Measurements from ENCODE around the gene NTN1. TPM values are rescaled to one million over a fixed set of nuclear protein-coding genes. Genes with fewer than 3 reads are reported as not detected.
A peak's percentile ranks its signal among the peaks of the same experiment; 100 is the strongest.

NTN1 gene
- total and polyA plus RNA-seq, 2 donors from 2014 or later = 1.8 TPM

GRCh38 chr17:9290226-9290613 lies 268.9 kb downstream of the NTN1 start:
- Histone ChIP-seq H3K4me1 (ENCODE audit: control insufficient read depth in 2 of 3, insufficient read depth in 2 of 3, low read depth in 1 of 3, low read length in 3 of 3) (peaks cover 0 to 2% (median 0%) of the 10 kb centered on the region in 3 donors), H3K9ac (ENCODE audit: low read length in 3 of 3) (no peak overlapping the region), H3K9me3 (ENCODE audit: control insufficient read depth in 2 of 3, insufficient read depth in 1 of 3, low read length in 3 of 3) (no peaks in the 10 kb centered on the region), H3K27ac (ENCODE audit: low read depth in 2 of 2, low read length in 2 of 2) (no peak overlapping the region), H3K36me3 (ENCODE audit: control insufficient read depth in 2 of 3, insufficient read depth in 3 of 3, low read length in 3 of 3) (no peaks in the 10 kb centered on the region), H3K27me3 (ENCODE audit: control insufficient read depth, insufficient read depth, low read length) (no peaks in the 10 kb centered on the region), H3K4me3 (ENCODE audit: low read length in 3 of 3) (no peak overlapping the region)
- DNase-seq = no peak
- no peak for TF ChIP-seq CTCF (IDR thresholded peaks at IDR 0.05; ENCODE audit: borderline replicate concordance, extremely low read depth, insufficient read depth)
- no peak for FAIRE-seq
- intact Hi-C loops (cut with DNase I) = no loop called here

- TF ChIP-seq CTCF (IDR thresholded peaks at IDR 0.05; ENCODE audit: borderline replicate concordance, extremely low read depth, insufficient read depth) = peak; percentile 55
- intact Hi-C loops (cut with DNase I) = no loop called here
- Histone ChIP-seq H3K9me3 (ENCODE audit: control insufficient read depth in 2 of 3, insufficient read depth in 1 of 3, low read length in 3 of 3) (no peaks in the 10 kb centered on the region), H3K4me3 (ENCODE audit: low read length in 3 of 3) (no peak overlapping the region), H3K9ac (ENCODE audit: low read length in 3 of 3) (no peak overlapping the region), H3K4me1 (ENCODE audit: control insufficient read depth in 2 of 3, insufficient read depth in 2 of 3, low read depth in 1 of 3, low read length in 3 of 3) (peaks cover 0 to 2% (median 0%) of the 10 kb centered on the region in 3 donors), H3K27me3 (ENCODE audit: control insufficient read depth, insufficient read depth, low read length) (no peaks in the 10 kb centered on the region), H3K36me3 (ENCODE audit: control insufficient read depth in 2 of 3, insufficient read depth in 3 of 3, low read length in 3 of 3) (no peaks in the 10 kb centered on the region), H3K27ac (ENCODE audit: low read depth in 2 of 2, low read length in 2 of 2) (no peak overlapping the region)
- DNase-seq = peak in 1 of 5 donors; percentile 42
- no peak for FAIRE-seq
These were observed 270.7 kb downstream of the NTN1 start for GRCh38 chr17:9291912-9292560.

GRCh38 chr17:9292561-9292941 lies 271.2 kb downstream of the NTN1 start:
- Histone ChIP-seq H3K4me1 (ENCODE audit: control insufficient read depth in 2 of 3, insufficient read depth in 2 of 3, low read depth in 1 of 3, low read length in 3 of 3) (peaks cover 0 to 2% (median 0%) of the 10 kb centered on the region in 3 donors), H3K27me3 (ENCODE audit: control insufficient read depth, insufficient read depth, low read length) (no peaks in the 10 kb centered on the region), H3K27ac (ENCODE audit: low read depth in 2 of 2, low read length in 2 of 2) (no peak overlapping the region), H3K9ac (ENCODE audit: low read length in 3 of 3) (peak overlapping the region in 1 of 3 donors; percentile 24), H3K36me3 (ENCODE audit: control insufficient read depth in 2 of 3, insufficient read depth in 3 of 3, low read length in 3 of 3) (no peaks in the 10 kb centered on the region), H3K9me3 (ENCODE audit: control insufficient read depth in 2 of 3, insufficient read depth in 1 of 3, low read length in 3 of 3) (no peaks in the 10 kb centered on the region), H3K4me3 (ENCODE audit: low read length in 3 of 3) (no peak overlapping the region)
- intact Hi-C loops (cut with DNase I) = no loop called here
- FAIRE-seq (no peak), DNase-seq (no peak)
- no peak for TF ChIP-seq CTCF (IDR thresholded peaks at IDR 0.05; ENCODE audit: borderline replicate concordance, extremely low read depth, insufficient read depth)

Other genes starting within 250 kb of the NTN1 start
- 3.8 TPM for gene MFSD6L, start 222.1 kb upstream of the NTN1 start, total RNA-seq
- gene MFSD6L, start 222.1 kb upstream of the NTN1 start, polyA plus RNA-seq (ENCODE audit: insufficient read depth, low read depth, low replicate concordance) = 3.1 TPM
- 2.3 TPM for gene PIK3R6, start 153.8 kb upstream of the NTN1 start, total RNA-seq
- 0.17 TPM for gene PIK3R6, start 153.8 kb upstream of the NTN1 start, polyA plus RNA-seq (ENCODE audit: insufficient read depth, low read depth, low replicate concordance)
- 19.1 TPM for gene PIK3R5, start 55.8 kb upstream of the NTN1 start, total RNA-seq
- 0.45 TPM for gene PIK3R5, start 55.8 kb upstream of the NTN1 start, polyA plus RNA-seq (ENCODE audit: insufficient read depth, low read depth, low replicate concordance)